HT-29 (cell line): ENCODE measurements around the gene YWHAE. TPM values are rescaled to one million over a fixed set of nuclear protein-coding genes. Genes with fewer than 3 reads are reported as not detected.
"Not testable (repeated sequence)": the region's sequence is repeated elsewhere in the genome, so short reads cannot be mapped to it uniquely, and the experiment has no call there.

Source experiments
- DNase-seq: peaks from one replicate; pipeline ENCODE4 v3.0.0-alpha.2; 2015; ENCODE audit warnings: low spot score
- total RNA-seq: library from RNA; depleted of rRNA; stranded (reverse); fragments of >200 nt; shearing (Covaris generic); gene quantifications from 2 replicates; pipeline ENCODE4 v1.2.3, GENCODE V29; 2014; rRNA removed

The YWHAE gene
- 166 and 190 TPM in 2 replicates for total RNA-seq

GRCh38 chr17:1399679-1400512 lies at the start of gene YWHAE:
Gene YWHAE (minus strand): TSS chr17:1400222. CDS start chr17:1400110, 112 bp downstream.
- DNase-seq = peak; percentile 91

DNA sequence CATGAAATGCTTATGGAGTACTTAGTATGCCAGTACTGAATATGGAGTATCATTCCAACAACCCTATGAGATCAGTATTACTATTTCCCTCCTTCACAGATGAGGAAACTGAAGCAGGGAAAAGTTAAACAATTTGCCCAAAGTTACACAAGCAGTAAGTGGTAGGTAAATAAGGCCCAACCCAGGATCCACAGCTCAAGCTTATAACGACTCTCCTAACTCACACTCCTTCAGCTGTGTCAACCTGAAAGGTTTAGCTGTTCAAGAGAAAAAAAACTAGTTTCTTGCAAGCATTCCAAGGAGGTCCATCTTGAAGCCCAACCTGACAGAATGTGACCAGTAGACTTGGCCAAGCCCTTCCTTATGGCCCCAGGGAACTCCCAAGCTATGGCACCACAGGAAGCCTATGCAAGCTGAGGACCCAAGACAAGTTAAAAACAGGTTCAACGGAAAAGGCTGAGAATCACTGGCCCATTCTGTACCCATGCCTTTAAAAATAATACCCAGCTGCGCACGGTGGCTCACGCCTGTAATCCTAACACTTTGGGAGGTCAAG lies 49.5 kb upstream of the YWHAE start:
- DNase-seq = no peak

DNA sequence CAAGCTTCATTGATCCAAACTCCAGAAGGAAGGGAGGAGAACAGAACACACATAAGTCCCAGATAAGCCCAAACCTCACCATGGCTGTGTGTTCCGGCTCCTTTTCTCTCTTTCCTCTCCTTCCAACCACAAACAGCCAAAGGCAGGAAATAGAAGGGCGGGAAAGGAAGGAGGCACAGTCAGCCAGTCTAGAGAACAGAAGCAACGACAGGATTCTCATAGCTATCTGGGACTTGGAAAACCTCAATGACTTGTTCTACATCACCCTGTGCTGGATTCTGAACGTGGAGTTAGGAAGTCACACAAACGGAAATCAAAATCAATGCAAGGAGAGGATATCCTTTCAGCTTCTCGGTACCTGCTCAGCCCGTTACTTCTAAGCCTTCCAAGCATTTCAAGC lies 47.0 kb upstream of the YWHAE start:
- DNase-seq = peak; percentile 9

DNA sequence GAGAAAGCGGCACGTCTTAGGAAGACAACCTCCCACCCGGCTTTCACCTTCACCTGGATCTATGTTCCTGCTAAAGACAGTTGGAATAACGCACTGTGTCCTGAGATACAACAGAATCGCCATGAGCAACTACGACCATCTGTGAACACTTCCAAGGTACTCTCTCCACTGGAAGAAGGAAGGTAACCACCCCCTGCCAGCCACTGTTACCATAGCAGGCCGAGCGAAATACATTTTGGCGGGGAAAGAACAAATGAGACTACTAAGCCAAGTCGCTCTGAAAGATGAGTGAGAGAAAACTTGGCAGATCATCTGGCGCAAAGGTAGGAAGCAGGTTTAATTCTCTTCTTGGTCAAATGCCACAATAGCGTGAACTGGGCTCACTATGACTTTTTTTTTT lies 46.2 kb upstream of the YWHAE start:
- DNase-seq = no peak

- not testable (repeated sequence) for DNase-seq
These were observed 45.7 kb upstream of the YWHAE start for GRCh38 chr17:1445695-1446094.

GRCh38 chr17:1442721-1443120 lies 42.7 kb upstream of the YWHAE start:
- not testable (repeated sequence) for DNase-seq

DNA sequence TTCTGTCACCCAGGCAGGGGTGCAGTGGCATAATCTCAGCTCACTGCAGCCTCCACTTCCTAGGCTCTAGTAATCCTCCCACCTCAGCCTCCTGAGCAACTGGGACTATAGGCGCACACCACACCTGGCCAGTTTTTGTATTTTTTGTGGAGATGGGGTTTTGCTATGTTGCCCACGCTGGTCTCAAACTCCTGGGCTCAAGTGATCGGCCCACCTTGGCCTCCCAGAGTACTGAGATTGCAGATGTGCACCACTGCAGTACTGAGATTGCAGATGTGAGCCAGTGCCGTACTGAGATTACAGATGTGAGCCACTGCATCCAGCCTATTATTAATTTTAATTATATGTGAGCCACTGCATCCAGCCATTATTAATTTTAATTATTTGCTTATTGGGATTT lies 42.2 kb upstream of the YWHAE start:
- no peak for DNase-seq

DNA sequence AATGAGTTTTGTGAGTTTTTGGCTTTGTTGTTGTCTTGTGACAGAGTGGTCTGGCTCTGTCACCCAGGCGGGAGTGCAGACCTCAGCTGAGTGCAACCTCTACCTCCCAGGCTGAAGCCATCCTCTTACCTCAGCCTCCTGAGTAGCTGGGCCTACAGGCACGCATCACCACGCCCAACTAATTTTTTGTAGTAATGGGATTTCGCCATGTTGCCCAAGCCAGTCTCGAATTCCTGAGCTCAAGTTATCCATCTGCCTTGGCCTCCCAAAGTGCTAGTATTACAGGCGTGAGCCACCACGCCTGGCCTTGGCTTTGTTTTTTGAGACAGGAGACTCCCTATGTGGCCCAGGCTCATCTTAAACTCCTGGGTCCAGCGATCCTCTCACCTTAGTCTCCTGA lies 40.9 kb upstream of the YWHAE start:
- no peak for DNase-seq

DNA sequence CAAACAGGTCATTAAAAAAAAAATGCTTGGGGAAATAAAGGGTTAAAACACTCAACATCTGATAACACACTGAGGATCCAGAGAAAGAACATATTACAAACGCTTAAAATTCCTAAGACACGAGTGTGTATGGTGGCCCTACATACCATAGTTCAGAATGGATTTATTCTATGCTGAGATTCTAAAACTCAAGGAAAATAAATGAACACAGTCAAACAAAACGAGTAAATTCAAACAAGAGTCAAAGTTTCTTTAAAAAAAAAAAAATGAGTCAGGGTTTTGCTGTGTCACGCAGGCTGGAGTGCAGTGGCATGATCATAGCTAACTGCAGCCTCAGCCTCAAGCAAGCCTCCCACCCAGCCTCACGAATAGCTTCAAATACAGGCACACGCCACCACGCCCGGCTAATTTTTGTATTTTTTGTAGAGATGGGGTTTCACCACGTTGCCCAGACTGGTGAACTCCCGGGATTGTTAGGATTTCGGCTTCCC lies 38.6 kb upstream of the YWHAE start:
- no peak for DNase-seq

DNA sequence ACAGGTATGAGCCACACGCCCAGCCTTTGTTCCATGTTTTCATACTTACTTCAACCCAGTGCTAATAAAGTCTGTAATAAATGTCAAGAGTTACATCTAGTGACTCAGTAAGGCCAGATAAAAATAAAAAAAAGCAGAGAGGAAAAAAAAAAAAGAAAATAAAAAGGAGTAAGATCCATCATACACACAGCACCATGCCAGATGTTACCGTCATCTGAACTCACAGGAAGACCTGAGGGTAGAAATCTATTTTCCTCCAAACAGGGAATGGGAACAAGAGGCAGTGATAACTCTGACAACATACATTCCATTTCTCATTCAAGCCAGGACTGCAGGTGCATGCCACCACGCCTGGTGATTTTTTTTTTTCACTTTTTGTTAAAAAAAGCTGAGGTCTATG lies 35.3 kb upstream of the YWHAE start:
- DNase-seq = no peak

- DNase-seq = no peak
These were observed 34.1 kb upstream of the YWHAE start for GRCh38 chr17:1434150-1434549.

- no peak for DNase-seq
These were observed 31.6 kb upstream of the YWHAE start for GRCh38 chr17:1431631-1432104.

DNA sequence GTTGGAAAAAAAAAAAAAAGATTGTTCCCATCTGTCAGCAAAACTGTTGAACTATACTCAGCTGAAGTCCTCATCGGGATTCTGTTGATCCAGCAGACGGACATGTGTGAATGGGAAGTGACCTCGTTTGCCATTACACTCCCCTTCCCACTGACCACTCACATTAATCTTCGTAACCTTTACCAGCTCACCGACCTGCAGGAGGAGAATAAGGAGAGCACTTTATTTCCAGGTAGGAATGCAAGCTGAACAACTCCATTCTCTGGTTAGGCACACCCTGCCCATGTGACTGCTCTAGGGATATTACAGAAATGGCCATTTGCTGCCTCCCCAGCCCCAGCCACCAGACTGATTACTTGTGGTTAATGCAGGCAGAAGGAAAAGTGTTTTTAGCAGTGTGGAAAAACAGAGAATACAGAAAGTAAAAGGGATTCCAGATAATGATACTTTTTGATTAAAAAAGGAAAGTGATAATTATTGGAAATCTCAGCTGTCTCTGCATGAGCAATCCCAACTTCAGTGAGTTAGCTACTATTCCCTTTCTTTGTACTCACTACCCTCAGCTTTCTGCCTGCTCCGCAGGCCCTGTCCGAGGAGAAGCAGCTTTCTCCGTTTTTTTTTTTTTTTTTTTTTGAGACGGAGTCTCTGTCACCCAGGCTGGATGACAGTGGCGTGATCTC lies 23.6 kb upstream of the YWHAE start:
- DNase-seq = no peak

- no peak for DNase-seq
These were observed 22.9 kb upstream of the YWHAE start for GRCh38 chr17:1422885-1423284.

DNA sequence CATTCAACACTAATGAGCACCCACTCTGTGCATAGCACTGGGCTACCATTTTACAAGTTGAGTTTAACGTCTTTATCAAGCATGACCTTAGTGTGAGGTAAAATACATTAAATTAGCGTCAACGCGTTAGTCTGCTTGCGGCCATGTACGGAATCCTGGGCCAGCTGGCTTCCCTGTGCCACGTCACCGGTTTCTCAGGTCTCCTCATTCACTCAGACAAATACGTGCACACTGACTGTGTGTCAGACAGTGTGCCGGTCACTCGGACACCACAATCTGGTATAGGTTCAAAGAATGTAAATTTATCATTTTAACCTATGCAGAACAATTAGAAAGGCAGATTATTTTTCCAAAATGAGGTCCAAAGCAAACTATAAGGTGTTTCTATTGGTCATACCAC lies 21.4 kb upstream of the YWHAE start:
- no peak for DNase-seq

- no peak for DNase-seq
These were observed 21.0 kb upstream of the YWHAE start for GRCh38 chr17:1420981-1421380.

DNA sequence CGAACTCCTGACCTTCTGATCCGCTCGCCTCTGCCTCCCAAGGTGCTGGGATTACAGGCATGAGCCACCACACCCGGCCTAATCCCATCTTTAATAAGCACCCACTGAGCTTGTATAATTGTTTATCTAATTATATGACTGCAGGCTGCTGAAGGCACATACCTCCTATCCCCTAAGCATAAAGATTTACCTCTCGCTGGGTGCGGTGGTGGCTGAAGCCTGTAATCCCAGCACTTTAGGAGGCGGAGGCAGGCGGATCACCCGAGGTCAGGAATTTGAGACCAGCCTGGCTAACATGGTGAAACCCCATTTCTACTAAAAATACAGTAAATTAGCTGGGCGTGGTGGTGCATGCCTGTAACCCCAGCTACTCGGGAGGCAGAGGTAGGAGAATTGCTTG lies 20.1 kb upstream of the YWHAE start:
- no peak for DNase-seq

- not testable (repeated sequence) for DNase-seq
These were observed 18.5 kb upstream of the YWHAE start for GRCh38 chr17:1418476-1418875.

GRCh38 chr17:1416414-1416813 lies 16.4 kb upstream of the YWHAE start:
- DNase-seq = no peak

GRCh38 chr17:1414634-1415033 lies 14.6 kb upstream of the YWHAE start:
- DNase-seq = no peak

- DNase-seq = no peak
These were observed 14.1 kb upstream of the YWHAE start for GRCh38 chr17:1414001-1414574.

GRCh38 chr17:1413281-1413791 lies 13.3 kb upstream of the YWHAE start:
- peak; percentile 12 for DNase-seq
